DMS 273 (cell line): ENCODE data around the gene ZFYVE26.
"Not testable (repeated sequence)": the region's sequence is repeated elsewhere in the genome, so short reads cannot be mapped to it uniquely, and the experiment has no call there.

Source experiments
- DNase-seq: peaks from one replicate; lab custom pipeline; 2025; ENCODE audit not compliant: unreplicated experiment; lab: John Stamatoyannopoulos, UW

The ZFYVE26 gene

GRCh38 chr14:67759916-67760315 lies 56.5 kb downstream of the ZFYVE26 start:
- no peak for DNase-seq

DNA sequence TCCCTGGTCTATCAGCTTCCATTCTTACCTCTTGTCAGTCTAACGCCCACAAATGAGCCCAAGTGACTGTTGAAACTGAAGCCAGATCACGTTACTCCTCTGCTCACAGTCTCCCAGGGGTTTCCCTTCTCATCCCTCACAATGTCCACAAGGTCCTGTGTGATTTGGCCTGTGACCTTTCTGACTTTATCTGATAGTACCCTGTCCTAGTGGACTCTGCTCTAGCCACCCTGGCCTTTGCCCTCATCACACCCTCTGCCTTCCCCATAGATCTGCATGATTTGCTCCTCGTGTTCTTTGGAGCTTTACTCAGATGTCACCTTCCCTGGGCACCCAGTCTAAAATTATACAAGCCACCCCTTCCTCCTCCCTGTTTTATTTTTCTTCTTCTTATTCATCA lies 59.2 kb downstream of the ZFYVE26 start:
- DNase-seq, result no peak

- DNase-seq, result no peak
These were observed 59.9 kb downstream of the ZFYVE26 start for GRCh38 chr14:67756496-67756895.

GRCh38 chr14:67749341-67750084 lies 66.9 kb downstream of the ZFYVE26 start:
- DNase-seq, result peak; percentile 87

DNA sequence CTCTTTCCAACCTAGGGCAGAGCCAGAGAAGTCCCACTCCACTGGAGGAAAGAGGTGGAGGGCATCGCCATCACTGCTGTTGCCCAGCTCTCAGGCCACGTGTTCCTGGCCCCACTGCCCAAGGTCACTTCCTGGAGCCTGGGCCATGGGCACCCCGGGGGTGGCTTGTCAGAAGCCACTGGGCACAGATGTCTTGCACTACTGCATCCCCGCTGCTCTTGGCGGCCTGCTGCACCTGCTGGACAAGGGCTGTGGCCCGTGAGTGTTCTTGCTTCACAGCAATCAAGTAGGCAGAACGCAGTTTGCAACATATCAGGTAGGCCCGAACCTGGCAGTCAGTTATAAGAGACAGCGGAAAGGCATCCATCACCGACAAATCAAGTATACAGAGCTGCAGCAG lies 68.1 kb downstream of the ZFYVE26 start:
- DNase-seq, result no peak

DNA sequence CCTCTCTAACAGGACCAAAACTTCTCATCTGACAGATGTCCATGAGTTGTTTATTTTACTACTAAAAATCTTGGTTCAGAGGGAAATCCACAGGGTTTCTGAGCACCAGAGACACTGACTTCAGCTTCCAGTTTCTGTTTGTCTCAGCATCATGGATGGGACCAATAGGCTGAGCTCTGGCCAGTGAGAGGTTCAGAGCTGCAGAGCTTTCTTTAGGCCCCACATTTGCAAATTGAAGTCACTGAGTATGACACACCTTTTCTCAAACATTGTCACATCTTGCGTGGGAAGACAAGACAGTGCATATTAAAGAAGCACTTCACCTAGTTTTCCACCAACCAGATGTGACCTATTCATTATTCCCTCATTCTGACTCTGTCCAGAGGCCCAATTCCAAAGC lies 69.5 kb downstream of the ZFYVE26 start:
- no peak for DNase-seq

DNA sequence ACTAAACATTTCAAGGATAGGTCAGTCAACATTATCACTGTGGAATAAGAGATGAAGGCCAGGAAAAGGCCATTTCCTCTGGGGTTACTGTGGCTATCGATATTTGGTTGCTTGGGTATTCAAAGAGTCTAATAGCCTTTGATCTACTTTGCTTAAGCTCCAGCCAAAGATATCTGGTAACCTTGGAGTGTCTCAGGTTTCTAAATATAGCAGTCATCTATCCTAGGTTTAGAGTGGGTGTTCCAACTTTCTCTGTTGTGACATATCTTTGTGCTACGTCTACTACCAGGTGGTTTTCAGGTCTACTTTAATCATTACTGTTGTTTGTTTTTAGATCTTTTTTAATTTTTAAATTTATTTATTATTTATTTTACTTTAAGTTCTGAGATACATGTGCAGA lies 72.3 kb downstream of the ZFYVE26 start:
- no peak for DNase-seq

- DNase-seq, result peak; percentile 51
These were observed 77.5 kb downstream of the ZFYVE26 start for GRCh38 chr14:67738740-67739504.

DNA sequence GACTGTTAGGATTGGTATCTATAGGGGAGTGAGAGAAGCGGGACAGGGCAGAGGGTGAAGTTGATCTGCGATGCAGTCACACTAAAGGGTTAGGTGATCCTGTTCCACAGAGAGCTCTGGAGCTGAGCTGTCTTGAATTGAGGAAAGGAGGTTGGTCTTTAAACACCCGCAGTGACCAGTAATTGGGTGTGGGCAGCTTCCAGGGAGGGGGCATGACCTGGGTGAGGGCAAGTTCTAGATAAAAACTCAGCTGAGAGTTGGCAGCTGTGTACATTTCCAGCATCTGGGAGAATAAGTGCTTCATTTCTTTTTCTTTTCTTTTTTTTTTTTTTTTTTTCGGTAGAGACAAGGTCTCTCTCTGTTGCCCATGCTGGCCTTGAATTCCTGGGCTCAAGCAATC lies 79.6 kb downstream of the ZFYVE26 start:
- no peak for DNase-seq

- no peak for DNase-seq
These were observed 80.8 kb downstream of the ZFYVE26 start for GRCh38 chr14:67735336-67736147.

DNA sequence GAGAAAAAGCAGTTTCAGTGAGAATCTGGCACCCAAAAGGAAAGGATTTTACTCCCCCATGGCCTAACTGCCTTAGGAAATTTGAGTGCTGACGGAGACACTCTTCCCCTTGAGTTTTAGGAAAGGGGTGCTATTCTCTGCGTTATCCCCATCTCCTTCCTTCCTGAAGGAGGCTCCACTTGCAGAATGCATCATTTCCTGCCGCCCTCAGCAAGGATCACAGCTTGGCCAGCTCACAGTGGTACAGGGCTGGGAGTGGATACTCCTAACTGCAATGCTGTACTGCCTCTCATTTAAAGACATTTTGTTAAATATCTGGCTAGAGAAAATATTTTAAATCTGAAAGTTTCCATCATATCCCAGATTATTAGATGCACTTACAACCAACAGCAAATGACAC lies 81.7 kb downstream of the ZFYVE26 start:
- DNase-seq, result no peak

GRCh38 chr14:67733616-67734015 lies 82.8 kb downstream of the ZFYVE26 start:
- DNase-seq, result no peak

GRCh38 chr14:67729072-67729885 lies 87.1 kb downstream of the ZFYVE26 start:
- no peak for DNase-seq

GRCh38 chr14:67728258-67728657 lies 88.1 kb downstream of the ZFYVE26 start:
- DNase-seq, result no peak

GRCh38 chr14:67727361-67727760 lies 89.0 kb downstream of the ZFYVE26 start:
- DNase-seq, result no peak

DNA sequence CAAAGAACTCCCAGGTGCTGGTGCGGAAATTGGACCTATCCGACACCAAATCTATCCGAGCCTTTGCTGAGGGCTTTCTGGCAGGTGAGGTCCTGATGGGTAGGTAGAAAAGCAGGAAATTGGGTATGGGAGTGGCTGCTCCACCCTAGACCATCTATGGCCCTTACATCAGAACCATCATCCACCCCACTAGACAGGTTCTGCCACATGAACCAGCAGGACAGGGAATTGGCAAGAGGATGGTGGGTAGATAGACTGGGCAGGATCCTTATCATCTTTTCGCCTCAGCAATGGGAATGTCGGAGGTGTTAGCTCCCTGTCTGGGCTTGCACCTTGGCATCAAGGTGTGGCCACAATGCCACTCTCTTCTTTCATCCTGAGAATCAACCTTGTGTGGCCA lies 91.2 kb downstream of the ZFYVE26 start:
- DNase-seq, result no peak

DNA sequence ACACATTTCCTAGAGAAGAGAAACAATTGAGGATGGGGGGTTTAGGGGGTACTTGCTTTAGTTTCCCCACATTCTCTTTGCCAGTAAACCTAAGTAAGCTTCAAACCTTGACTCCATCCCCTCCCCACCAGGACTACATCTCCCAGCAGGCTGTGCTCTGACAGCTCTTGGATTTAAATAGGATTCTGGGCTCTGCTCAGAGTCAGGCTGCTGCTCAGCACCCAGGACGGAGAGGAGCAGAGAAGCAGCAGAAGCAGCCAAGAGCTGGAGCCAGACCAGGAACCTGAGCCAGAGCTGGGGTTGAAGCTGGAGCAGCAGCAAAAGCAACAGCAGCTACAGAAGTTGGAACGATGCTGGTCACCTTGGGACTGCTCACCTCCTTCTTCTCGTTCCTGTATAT lies 94.1 kb downstream of the ZFYVE26 start:
- peak; percentile 63 for DNase-seq

- DNase-seq, result no peak
These were observed 94.5 kb downstream of the ZFYVE26 start for GRCh38 chr14:67721875-67722274.

DNA sequence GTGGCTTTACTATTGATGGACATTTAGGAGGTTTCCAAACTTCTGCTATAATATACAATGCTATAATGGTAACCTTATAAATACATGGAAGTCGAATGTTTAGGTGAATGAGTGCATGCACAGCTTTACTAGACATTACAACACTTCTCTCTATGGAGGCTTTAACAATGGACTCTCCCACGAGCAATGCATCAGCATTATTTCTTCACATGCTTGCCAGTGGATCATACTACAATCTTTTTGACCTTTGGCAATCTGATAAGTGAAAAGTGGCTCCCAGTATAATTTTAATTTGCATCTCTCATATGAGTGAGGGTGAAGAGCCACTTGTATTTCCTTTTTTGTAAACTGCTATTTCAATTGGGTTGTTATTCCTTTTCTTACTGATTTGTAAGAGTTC lies 96.5 kb downstream of the ZFYVE26 start:
- no peak for DNase-seq

- DNase-seq, result not testable (repeated sequence)
These were observed 97.0 kb downstream of the ZFYVE26 start for GRCh38 chr14:67719385-67719784.

- DNase-seq, result no peak
These were observed 98.1 kb downstream of the ZFYVE26 start for GRCh38 chr14:67718265-67718664.
